ENCODE data around the gene STUM.

STUM gene

DNA sequence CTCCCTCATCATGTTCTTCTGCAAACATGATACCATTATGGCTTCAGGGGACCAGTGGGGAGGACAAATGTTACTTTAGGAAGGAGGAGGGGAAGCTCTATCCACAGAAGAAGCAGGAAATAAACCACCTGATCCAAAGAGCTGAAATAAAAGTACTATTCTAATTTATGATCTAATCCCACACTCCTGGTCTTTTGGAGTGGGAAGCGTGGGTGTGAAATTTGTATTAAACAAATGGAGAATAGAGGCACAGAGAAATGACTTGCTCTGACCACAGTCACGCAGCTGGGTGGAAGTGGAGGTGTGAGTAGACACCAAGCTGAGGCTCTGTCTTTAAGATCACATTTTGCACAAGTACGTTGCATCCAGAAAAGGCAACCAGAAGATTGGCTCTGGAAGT, 14.5 kb upstream of the STUM start:
- DNase-seq, result no peak

DNA sequence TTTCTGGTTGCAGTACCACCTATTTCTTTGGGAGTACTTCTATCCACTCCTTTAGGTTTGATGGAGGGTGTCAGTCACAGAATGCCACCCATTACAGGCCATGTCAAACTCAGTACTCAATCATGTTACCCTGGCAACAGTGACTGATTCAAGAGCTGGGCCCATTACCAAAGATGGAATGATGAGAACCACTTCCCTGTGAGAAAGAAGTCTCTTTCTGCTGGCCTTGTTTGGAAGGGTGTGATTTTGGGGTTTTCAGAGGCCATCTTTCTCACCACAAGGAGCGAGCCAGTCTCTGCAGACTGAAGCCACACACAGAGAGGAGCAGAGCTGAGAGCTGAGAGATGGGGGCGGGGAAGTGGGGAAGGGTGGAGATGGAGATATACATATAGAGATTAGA, 13.9 kb upstream of the STUM start:
- DNase-seq, result no peak

DNA sequence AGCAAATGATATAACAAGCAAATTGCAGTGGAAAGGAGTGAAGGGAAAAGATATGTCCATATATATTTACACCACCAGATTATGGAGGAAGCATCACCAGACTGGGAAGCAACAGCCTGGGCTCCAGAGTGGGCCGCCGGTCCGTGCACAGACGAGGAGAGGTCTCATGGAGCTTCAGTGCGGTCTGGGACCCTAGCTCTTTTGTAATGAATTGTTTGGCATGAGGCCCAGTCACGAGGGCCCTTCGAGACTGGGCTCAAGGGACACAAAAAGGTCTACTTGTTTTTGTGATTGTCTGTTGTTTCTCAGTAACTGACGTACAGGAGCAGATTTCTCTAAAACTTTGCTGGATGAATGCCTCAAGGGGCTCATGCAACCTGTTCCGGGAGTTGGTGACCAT, 12.9 kb upstream of the STUM start:
- no peak for DNase-seq

DNA sequence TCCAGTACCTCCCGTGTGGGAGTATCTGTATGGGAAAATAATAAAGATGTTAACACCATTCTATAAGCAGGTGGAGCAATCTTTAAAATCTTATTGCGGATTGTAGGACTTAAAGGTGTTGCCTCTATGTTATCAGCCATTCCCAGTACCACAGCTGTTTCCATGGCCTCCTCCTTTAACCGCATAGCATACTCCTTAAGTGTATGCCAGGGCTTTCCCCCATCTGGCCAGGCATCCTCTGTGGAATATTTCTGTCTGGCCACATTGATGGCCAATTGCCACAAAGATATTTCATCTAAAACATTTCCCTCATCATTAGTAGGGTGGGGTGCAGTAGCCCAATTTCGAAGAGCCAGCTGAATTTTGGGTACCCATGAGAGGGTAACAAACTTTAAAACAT, 7.3 kb upstream of the STUM start:
- no peak for DNase-seq

DNA sequence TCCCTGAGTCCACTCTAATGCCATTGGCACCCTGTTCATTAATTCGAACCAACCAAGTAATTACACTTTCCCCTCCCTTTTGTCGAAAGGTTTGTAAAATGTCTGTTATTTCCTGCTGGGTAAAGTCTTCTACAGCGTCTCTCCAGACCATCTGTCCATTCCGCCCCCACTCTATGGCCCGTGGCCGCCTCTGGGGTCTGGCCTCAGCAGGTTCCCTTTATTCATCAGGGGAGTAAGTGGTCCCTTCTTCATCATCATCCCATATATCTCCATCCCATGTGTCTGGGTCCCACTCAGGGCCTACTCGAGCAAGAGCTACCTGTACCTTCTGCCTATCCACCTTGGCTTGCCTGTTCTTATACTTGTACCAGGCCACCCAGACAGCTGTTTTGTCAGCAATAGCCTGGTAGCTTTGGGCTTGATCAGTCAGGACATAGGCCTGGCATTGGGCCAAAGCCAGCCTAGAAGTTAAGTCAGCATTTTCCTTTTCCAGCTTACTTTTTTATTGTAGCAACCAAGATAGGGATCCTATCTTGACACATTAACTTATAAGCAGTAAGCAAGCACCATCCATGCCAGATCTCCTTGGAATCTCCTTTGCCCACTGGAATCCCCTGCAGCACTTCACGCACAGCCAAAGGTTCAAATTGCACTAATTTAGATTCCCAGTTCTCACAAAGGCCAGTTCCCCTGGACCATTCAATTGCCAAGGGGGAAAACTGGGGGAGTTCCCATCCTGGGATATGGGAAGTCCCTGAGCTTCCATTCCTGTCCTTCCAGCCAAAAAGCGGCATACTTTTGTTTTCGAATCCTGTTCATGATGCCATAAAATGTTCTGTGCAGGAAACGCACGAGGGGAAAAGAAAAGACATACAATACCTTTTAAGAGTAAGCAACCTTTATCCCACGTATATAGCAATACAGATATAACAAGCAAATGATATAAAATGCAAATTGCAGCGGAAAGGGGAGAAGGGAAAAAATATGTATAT, 6.6 kb upstream of the STUM start:
- no peak for DNase-seq

DNA sequence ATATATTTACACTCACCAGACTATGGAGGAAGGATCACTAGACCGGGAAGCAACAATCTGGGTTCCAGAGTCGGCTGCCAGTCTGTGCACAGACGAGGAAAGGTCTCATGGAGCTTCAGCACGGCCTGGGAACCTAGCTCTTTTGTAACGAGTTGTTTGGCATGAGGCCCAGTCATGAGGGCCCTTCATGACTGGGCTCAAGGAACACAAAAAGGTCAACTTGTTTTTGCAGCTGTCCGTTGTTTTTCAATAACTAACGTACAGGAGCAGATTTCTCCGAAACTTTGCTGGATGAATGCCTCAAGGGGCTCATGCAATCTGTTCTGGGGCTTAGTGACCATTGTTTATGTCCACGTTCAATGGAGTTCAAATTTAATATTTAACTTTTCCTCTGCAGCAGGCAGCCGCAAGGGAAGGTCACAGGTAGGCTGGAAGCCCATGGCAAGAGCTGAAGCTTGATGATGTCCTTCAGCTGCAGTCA, 5.9 kb upstream of the STUM start:
- no peak for DNase-seq

DNA sequence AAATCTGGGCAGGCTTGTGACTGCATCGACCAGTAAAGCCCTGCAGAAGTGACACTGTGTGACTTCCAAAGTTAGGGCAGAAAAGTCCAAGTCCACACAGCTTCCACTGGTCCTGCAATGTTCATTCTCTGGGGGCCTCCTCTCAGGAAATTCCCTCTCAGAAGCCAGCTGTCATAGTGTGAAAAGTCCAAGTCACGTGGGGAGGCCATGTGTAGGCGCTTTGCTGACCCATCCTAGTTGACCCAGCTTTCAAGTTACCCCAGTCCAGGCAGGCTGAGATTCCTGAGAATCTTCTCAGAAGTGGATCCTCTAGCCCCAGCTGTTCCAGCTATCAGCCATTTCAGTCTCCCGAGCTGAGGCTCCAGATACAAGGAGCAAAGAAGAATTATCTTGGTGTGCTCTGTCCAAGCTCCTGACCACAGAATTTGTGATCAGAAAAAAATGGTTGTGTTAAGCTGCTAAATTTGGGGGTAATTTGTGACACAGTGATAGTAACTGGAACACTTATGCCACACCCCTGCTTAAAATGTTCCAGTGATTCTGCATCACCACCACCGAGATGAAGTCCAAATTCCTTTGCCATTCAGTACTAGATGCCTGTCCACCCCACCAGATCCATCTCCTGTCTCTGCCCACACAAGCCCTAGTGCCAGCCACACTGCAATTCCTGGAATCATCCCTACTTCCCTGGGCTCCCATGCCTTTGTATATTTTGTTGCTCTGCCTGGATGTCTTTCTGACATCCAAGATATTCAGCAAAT, 2.5 kb upstream of the STUM start:
- no peak for DNase-seq

DNA sequence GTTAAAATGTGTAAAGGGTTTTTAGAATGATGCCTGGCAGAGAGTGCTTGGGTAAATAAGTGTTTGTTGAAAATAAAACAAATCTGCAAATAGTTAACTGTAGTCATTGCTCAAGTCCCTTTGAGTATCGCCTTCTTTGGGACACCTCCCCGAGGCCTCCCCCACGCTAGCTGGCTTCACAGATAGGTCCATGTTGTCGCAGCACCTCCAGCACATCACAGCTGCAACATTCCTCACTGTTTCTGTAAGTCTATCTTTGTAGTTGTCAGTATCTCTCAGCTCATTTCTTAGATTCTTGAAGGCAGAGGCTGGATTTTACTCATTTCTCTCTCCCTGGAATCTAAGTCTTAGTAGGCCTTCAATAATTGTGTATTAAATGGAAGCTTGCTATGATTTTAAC, 1.6 kb upstream of the STUM start:
- no peak for DNase-seq

DNA sequence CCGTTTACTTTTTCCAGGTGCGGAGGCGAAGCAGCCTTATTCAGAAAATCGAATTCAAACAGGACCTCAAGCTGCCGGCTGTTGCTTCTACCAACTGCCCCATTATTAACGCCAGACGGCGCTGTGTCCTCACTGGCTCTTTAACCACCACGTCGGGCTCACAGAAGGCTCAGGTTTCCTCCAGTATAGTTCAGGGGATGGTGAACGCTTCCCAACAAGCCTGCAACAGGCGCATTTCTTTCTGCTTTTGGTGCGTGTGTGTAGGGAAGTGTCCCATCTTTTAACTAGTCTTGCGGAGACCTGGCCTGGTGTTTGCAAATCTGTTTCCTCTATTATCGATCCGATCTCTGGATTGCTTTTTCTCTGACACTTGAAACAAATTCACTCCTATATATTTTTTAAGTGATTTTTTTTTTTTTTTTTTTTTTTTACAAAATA, 791 bp upstream of the STUM start:
- DNase-seq, result peak; percentile 72

DNA sequence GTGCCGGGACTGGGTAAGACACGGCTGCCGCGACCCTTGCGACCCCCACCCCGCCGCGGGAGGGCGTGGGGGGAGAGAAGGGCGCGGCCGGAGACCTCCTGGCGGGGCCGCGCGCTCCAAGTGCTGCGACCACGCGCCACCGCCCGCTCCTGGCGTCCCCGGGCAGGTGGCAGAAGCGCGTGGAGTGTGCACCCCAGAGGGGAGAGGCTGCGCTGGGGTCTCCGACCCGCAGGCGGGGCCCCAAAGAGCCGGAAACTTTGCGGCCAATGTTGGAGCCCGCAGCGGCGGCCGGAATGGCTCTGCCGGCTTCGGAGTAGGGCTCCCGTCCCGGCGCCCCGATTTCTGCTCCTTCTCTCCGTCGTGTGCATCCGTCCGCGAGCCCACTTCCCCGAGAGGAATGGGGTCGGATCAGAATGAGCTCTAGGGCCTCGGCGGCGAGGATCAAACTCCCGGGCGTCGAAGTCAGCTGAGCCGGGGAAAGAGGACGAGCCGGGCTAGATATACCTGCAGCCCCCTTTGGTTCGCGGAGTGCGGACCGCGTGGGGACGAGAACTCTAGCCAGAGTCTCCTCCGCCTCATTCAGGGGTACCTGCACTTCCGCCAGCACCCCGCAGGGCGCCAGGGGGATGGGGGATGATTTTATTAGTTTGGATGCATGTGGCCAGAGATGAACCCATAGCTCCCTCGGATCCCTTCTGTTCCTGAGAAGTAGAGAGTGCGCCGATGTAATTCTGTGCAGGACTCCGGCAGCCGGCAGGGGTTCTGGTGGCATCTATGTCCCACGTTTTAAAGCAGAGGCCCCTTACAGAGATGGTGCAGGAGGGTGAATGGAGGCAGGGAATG, 751 bp downstream of the STUM start:
- peak; percentile 29 for DNase-seq

DNA sequence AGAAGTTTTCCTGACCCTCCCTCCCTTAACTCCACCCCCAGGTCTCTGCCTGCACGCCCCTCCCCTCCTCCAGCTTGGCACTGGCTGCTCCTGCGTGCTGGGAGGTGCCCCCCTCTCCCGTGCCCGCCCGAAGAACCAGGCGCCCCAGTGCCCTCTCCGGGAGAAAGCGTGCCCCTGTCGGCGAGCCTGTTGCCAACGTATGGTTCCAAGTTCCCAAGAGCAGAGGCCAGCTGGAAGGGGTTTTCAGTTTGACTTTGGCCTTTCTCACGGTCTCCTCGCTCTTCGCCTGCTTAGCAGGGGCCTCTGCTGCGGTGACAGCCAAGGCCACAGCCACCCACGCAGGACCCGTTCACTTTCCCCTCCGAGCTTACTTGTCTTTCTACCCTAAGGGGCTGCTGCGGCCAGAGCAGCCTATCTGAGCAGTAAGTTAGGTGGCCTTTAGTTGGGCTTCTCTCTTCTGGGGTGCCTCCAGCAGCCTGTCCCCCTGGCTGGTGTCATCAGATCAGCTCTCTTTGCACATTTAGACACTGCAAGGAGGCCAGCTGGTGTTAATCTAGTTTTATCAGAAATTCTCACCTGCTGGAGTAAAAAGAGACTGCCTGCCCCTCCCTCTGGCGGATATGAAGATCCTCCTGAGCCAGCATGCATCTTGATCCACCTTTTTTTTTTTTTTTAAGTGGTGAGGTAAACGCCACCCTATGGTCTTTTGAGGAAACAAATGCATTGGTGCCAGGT, 1.5 kb downstream of the STUM start:
- peak; percentile 65 for DNase-seq

DNA sequence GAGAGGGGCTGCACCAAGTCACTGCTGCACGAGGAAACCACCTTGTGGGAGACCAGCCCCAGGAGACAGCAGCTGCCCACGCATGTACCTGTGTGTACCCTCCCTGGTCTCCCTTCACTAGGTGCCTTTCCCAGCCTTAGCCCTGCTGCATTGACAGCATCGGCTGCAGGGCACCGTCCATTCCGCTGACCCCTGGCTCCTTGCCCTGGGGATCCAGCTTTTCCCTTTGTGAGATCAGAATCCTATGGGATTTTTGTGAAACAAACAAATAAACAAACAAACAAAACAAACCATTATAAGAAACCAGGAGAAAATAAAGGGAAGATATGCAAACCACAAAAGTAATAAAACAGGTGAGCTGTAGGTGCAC, 2.1 kb downstream of the STUM start:
- no peak for DNase-seq

DNA sequence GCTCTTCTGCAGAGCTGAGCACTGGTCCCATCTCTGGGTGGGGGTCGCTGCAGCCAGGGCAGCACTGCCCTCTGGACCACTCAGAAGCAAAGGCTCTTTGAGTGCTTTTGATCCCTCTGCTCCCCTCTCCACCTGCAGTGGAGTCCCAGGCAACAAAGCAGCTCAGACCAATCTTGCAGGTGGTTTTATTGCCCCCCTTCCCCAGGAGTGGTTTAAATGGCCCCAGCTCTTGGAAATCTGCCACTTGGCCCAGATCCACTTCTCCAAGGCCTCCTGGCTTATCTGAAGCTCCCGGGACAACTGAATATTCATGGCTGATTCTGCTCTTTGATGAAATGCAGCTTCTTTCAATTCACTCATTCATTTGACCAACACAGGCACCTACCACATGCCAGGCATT, 2.7 kb downstream of the STUM start:
- no peak for DNase-seq

DNA sequence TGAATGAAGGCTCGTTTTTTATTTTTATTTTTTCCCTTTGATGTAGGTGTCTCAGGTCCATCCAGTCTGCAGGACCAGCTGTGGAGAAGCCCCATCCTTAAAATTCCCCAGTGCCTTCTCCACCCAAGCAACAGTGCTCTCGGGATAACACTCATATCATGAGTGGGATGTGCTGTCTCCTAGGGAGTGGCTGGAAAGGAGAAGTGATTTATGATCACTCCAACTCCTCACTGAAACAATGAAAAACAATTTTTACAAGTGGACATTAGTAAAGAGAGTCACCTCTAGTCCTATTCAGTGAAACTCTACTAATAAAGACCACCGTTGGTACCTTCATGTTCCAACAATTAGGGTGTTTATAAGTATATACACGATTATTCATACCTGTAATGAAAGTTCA, 3.5 kb downstream of the STUM start:
- no peak for DNase-seq

DNA sequence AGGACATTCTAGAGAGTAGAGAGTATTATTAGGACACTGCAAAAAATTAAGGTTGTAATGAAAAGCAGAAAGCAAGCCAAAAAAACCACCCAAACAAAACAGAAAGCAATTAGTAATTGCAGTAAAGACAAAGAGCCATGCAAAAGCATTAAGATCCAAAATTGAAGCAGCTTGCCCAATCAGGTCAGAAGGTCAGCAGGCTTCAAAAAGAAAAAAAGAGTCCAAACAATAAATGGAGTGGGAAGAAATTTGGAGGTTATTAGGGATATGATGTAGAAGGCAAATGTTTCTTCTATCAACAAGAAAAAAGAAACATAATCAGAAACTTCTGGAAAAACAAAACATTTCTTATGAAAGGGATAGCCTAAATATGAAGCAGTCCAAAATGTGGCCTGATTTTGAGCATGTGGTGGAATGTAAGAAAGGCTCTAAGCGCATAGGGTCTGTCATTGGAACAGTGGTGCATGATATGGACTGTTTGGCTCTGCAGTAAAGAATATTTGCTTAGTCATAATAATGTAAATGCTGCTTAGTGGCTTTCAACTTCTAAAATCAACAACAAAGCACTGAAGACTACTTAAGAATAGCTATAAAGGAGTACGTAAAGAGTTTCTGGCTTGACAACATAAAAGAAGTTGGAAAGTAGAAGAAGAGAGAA, 4.8 kb downstream of the STUM start:
- DNase-seq, result no peak

DNA sequence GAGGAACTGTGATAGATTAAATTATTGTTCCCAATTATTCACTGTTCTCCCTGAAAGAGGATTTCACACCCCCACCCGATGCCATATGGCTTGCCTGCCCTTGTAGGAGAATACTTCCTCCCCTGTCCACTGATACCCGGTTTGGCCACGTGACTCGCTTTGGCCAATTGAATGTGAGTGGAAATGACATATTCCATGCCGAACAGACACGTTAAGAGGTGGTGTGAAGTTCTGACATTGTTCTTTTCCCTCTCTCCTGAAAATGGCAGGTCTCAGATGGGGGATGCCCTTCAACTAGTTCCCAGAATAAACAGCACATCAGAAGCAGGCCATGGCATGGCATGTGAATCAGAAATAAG, 5.3 kb downstream of the STUM start:
- no peak for DNase-seq

DNA sequence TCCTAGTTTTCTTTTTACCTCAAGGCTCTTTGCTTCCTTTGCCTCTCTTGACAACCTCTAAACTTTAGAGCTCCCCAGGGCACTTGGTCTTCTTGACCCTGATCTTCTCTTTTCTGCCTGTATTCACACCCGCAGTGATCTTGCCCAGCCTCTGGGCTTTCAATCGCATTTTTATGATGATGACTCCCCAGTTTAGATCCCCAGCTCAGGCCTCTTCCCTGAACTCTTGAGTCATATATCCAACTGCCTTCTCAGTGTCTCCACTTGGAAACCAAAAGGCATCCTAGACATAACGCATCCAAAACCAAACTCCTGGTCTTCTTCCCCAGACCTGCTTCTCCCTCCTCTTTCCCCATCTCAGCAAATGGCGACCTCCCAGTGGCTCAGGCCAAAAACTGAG, 6.5 kb downstream of the STUM start:
- DNase-seq, result no peak

DNA sequence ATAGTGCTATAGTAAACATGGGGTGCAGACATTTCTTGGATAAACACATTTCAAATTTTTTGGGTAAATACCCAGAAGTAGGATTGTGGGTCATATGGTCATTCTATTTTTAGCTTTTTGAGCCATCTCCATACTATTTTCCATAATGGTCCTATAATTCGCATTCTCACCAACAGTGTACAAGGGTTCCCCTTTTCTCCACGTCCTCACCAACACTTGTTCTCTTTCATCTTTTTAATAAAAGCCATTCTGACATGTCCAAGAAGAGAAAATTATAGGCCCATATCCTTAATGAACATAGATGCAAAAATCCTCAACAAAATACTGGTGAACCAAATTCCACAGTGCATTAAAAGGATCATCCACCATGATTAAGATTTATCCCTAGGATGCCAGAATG, 8.9 kb downstream of the STUM start:
- DNase-seq, result no peak

DNA sequence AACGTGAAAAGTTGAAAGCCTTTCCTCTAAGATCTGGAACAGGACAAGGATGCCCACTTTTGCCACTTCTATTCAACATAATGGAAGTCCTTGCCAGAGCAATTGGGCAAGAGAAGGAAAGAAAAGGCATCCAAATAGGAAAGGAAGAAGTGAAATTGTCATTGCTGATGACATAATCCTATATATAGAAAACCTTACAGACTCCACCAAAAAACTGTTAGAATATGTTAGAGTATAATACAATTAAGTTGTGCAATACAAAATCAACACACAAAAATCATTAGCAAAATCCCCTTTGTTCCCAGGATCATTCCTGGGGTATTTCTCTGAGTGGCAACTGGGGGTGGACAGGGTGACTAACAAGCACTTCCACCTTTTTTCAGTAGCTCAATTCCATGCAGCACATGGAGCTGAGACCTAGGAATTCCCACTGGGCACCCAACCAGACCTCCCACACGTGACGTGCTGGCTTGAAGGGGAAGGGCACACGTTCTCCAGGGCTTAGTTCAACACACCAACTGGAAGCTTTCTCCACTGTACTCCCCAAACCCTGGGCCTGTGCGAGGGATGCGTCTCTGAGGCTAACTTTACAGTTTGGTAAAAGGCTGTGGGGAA, 9.6 kb downstream of the STUM start:
- no peak for DNase-seq

DNA sequence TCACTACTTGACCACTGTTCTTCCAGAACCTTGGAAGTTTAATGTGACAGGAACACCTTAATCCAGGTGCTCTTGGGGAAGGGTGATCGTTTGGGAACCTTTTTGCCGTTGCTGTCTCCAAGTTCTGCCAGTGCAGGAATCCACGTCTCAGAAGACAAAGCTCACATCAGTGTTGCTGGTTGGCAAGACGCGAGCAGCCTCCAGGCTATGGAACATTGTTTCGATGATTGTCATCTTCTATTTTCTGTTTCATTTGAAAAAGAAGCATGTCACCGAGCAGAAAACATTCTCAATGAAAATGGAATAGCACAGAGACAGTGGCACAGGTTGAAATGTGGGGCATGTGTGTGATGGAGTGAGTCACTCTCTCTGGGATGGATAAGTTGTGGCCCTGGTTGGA, 11.7 kb downstream of the STUM start:
- DNase-seq, result no peak

DNA sequence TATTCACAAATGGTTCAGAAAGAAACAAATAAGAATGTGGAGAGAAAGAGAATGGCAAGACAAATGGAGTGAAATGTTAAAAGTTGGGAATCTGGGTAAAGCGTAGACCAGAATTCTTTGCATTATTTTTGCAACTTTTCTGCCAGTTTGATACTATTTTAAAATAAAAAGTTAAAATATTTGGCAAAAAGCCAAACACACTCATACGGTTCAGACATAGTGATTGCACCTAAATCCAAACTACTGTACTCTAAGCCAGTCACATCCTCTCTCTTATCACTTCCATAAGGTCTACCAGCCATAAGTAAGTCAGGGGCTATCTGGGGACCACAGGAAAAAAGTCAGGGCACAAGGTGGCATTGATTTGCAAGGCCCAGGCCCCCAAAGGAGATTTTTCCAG, 14.4 kb downstream of the STUM start:
- DNase-seq, result no peak

DNA sequence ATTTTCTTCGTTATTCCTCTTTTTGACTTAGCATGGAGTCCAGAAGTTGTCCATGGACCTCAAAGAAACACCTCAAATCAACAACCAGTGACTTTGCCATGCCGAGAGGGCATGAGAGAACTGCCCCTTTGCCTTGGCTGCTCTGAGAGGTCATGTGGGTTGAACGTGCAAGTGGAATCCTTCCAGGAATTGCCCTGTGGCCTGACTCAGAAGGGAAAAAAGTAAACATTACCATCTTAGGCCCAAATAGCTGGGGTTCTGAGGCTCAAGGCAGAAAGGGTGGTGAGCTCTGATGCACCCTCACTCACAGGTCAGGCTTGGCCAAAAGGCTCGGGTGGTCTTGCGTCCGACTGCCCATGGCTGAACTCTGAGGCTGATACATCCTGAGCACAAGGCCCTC, 15.1 kb downstream of the STUM start:
- no peak for DNase-seq
